ENCODE measurements around the gene SCRN1. TPM values are rescaled to one million over a fixed set of nuclear protein-coding genes. Genes with fewer than 3 reads are reported as not detected.

The SCRN1 gene
- total RNA-seq, 4 donors from 2014 or later, result 26.6 to 38.5 (median 32.9) TPM

DNA sequence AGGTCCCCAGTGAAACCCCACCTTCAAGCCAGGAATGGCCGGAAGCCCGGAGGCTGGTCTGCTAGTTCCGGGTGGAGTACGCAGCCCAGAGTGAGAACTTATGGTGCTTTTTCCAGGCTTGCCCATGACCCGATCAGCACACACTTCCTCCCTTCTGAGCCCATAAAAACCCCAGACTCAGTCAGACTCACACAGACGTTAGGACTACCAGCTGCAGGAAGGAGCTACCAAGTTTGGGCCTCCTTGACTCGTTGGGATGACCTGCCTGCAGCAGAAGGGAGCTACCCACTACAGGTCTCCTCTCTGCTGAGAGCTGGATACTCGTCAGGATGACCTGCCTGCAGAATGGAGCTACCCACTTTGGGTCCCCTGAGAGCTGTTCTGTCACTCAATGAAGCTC is 39.1 kb downstream of the SCRN1 start:
- Histone ChIP-seq H3K27ac (no peak overlapping the region), H3K27me3 (no peaks in the 10 kb centered on the region), H3K4me1 (no peaks in the 10 kb centered on the region), H3K4me3 (replicated peaks in 1 of 3) (no peak overlapping the region), H3K36me3 (no peaks in the 10 kb centered on the region), H3K9me3 (no peaks in the 10 kb centered on the region)
- no peak for TF ChIP-seq POLR2A (IDR thresholded peaks at IDR 0.05)
- TF ChIP-seq, protein P1, sequence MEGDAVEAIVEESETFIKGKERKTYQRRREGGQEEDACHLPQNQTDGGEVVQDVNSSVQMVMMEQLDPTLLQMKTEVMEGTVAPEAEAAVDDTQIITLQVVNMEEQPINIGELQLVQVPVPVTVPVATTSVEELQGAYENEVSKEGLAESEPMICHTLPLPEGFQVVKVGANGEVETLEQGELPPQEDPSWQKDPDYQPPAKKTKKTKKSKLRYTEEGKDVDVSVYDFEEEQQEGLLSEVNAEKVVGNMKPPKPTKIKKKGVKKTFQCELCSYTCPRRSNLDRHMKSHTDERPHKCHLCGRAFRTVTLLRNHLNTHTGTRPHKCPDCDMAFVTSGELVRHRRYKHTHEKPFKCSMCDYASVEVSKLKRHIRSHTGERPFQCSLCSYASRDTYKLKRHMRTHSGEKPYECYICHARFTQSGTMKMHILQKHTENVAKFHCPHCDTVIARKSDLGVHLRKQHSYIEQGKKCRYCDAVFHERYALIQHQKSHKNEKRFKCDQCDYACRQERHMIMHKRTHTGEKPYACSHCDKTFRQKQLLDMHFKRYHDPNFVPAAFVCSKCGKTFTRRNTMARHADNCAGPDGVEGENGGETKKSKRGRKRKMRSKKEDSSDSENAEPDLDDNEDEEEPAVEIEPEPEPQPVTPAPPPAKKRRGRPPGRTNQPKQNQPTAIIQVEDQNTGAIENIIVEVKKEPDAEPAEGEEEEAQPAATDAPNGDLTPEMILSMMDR (IDR thresholded peaks at IDR 0.05), result no peak
- intact Hi-C loops (cut with DNase I), result no loop called here
- DNase-seq, result no peak
- 97 to 98% methylated on average over 7 to 8 of the region's 8 CpGs for WGBS, 2 donors

DNA sequence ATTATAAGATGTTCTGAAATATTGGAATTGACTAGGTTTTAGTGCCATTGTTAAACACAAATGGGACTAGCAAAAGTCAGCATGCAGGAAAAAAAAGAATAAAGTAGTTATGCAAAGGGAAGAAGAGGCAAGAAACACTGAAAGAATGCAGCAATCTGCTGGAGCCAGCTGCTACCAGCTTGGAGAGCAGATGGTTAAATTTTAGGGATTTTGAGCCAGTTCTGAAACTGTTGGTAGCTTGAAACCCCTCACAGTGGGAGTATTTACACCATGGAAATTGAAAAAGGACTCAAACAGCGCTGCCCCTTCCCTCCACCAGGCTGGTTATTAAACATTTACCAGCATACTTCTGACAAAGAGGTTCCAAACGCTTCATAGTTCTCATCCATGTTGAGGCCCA is 41.0 kb downstream of the SCRN1 start:
- TF ChIP-seq, protein P1 (IDR thresholded peaks at IDR 0.05), result no peak
- TF ChIP-seq POLR2A (IDR thresholded peaks at IDR 0.05), result no peak
- 83 to 93% methylated on average over 2 of the region's 2 CpGs for WGBS, 2 donors
- no peaks in the 10 kb centered on the region for H3K9me3 ChIP-seq
- intact Hi-C loops (cut with DNase I), result no loop called here
- H3K4me1 ChIP-seq, result no peaks in the 10 kb centered on the region
- no peak for DNase-seq
- H3K4me3 ChIP-seq (replicated peaks in 1 of 3), result no peak overlapping the region
- H3K27me3 ChIP-seq, result no peaks in the 10 kb centered on the region
- H3K36me3 ChIP-seq, result peaks cover 0 to 1% of the 10 kb centered on the region in 2 donors
- no peak overlapping the region for H3K27ac ChIP-seq

DNA sequence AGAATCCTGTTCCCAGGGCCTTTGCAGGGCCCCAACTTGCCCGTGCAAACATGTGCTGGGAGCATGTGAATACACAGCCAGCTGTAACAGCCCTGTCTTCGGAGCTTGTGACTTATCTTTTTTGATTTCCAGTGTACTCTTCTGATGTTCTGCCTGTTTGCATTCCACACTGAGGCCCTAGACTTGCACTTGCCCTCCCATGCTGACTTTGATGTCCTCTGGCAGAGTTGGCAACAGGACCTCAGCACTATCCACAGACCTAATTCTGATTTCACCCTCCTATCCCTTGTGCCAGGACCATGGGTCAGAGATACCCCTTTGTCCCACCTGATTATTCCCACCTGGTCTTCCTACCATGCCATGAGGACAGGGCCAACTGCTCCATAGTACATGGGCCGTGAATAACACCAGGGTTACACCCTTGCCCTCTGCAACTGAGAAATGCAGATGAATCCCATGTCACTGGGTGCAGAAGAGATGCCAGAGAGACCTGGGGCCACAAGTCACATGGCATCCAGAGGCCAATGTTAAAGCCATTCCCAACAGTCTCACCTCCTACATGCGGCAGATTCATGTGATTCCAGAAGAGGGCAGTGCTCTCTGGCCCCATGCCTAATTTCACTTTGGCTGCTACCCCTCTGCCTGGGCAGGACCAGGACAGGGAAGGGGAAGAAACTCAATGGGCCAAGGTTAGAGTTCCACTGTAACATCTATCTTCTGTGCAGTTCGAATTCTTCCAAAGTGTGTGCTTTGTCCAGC is 43.0 kb downstream of the SCRN1 start:
- H3K27ac ChIP-seq, result no peak overlapping the region
- no peaks in the 10 kb centered on the region for H3K27me3 ChIP-seq
- peak; percentile 46 to 48 for DNase-seq
- intact Hi-C loops (cut with DNase I), result no loop called here
- no peak for TF ChIP-seq POLR2A (IDR thresholded peaks at IDR 0.05)
- TF ChIP-seq, protein P1 (IDR thresholded peaks at IDR 0.05), result peak in 3 of 6 experiments; percentile 23 to 38 (median 38)
- peaks cover 0 to 7% of the 10 kb centered on the region in 2 donors for H3K36me3 ChIP-seq
- no peaks in the 10 kb centered on the region for H3K4me1 ChIP-seq
- H3K4me3 ChIP-seq (replicated peaks in 1 of 3), result no peak overlapping the region
- 85 to 88% methylated on average over 5 of the region's 5 CpGs for WGBS, 2 donors
- no peaks in the 10 kb centered on the region for H3K9me3 ChIP-seq

DNA sequence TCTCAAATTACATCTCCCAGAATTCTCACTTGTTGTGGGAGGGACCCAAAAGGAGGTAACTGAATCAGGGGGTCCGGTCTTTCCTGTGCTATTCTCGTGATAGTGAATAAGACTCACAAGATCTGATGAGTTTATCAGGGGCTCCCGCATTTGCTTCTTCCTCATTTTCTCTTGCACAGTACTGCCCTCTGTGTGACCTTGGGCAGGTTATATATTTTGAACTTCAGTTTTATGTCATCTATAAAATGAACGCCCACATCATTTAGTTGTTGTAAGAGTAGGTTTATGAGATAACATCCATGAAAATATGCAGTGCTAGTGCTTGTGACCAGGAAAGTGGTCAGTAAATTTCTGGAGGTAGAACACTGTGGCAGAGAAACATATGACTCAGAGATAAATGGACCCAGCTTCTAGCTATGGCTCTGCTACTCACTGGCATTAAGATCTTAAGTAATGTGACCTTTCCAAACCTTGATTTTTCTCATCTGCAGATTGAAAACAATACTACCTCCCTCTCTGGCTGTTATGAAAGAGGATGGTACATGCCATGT is 44.3 kb downstream of the SCRN1 start:
- Histone ChIP-seq H3K4me1 (no peaks in the 10 kb centered on the region), H3K9me3 (no peaks in the 10 kb centered on the region), H3K27ac (no peak overlapping the region), H3K27me3 (no peaks in the 10 kb centered on the region), H3K36me3 (peaks cover 0 to 7% of the 10 kb centered on the region in 2 donors), H3K4me3 (replicated peaks in 1 of 3) (no peak overlapping the region)
- WGBS, 2 donors, result 96 to 99% methylated on average over 4 of the region's 4 CpGs
- TF ChIP-seq, protein P1 (IDR thresholded peaks at IDR 0.05), result no peak
- no peak for TF ChIP-seq POLR2A (IDR thresholded peaks at IDR 0.05)
- intact Hi-C loops (cut with DNase I), result no loop called here
- DNase-seq, result no peak

DNA sequence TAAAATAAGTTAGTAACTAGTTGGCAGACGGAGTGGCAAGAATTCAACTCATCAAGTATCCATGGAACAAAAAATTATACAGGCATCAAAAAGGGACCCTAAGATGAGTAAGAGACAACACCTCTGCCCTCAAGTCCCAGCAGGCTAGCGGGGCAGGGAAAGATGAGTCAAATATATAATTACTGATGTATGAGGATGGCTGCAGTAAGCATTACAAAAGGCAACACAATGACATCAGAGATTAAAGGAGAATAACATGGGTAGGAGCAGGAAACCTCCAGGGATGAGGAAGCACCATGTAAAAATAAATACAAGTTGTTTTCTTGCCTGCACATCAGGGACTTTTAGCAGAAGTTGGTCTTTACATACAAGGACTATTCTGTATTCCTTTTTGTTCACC is 49.4 kb downstream of the SCRN1 start:
- Histone ChIP-seq H3K36me3 (peaks cover 0 to 14% of the 10 kb centered on the region in 2 donors), H3K27me3 (no peaks in the 10 kb centered on the region), H3K4me3 (replicated peaks in 1 of 3) (no peak overlapping the region), H3K27ac (no peak overlapping the region), H3K9me3 (no peaks in the 10 kb centered on the region), H3K4me1 (no peaks in the 10 kb centered on the region)
- TF ChIP-seq, protein P1 (IDR thresholded peaks at IDR 0.05), result no peak
- TF ChIP-seq POLR2A (IDR thresholded peaks at IDR 0.05), result no peak
- DNase-seq, result no peak
- WGBS, 2 donors, result 96% methylated on average over 2 of the region's 2 CpGs
- intact Hi-C loops (cut with DNase I), result no loop called here

Measured in thyroid gland (tissue), 4 donors.